ENCODE data around the gene GFPT2. TPM values are rescaled to one million over a fixed set of nuclear protein-coding genes. Genes with fewer than 3 reads are reported as not detected.

The GFPT2 gene
- total RNA-seq, 1 donor from 2014 or later: 0.62 TPM

- Mint-ChIP-seq H3K36me3 (ENCODE audit: low read depth) (no peaks in the 10 kb centered on the region), H3K4me1 (no peaks in the 10 kb centered on the region), H3K27me3 (peaks cover 2% of the 10 kb centered on the region), H3K9me3 (no peaks in the 10 kb centered on the region), H3K4me3 (no peak overlapping the region), H3K27ac (no peak overlapping the region)
- ChIA-PET POLR2A (no interaction called here), CTCF (no interaction called here)
- DNase-seq (no peak), ATAC-seq (ENCODE audit: low read depth) (no peak)
- intact Hi-C loops (cut with micrococcal nuclease): no loop called here
- TF ChIP-seq, protein P1, sequence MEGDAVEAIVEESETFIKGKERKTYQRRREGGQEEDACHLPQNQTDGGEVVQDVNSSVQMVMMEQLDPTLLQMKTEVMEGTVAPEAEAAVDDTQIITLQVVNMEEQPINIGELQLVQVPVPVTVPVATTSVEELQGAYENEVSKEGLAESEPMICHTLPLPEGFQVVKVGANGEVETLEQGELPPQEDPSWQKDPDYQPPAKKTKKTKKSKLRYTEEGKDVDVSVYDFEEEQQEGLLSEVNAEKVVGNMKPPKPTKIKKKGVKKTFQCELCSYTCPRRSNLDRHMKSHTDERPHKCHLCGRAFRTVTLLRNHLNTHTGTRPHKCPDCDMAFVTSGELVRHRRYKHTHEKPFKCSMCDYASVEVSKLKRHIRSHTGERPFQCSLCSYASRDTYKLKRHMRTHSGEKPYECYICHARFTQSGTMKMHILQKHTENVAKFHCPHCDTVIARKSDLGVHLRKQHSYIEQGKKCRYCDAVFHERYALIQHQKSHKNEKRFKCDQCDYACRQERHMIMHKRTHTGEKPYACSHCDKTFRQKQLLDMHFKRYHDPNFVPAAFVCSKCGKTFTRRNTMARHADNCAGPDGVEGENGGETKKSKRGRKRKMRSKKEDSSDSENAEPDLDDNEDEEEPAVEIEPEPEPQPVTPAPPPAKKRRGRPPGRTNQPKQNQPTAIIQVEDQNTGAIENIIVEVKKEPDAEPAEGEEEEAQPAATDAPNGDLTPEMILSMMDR (IDR thresholded peaks at IDR 0.05): no peak
Observed at GRCh38 chr5:180366326-180366725, 13.2 kb upstream of the GFPT2 start.

- no peak for ATAC-seq (ENCODE audit: low read depth)
- no peak overlapping the region for H3K4me3 Mint-ChIP-seq
- DNase-seq: no peak
- TF ChIP-seq, protein P1 (IDR thresholded peaks at IDR 0.05): no peak
- H3K9me3 Mint-ChIP-seq: no peaks in the 10 kb centered on the region
- no peak overlapping the region for H3K27ac Mint-ChIP-seq
- peaks cover 2% of the 10 kb centered on the region for H3K27me3 Mint-ChIP-seq
- ChIA-PET POLR2A (no interaction called here), CTCF (no interaction called here)
- intact Hi-C loops (cut with micrococcal nuclease): no loop called here
- H3K4me1 Mint-ChIP-seq: no peaks in the 10 kb centered on the region
- no peaks in the 10 kb centered on the region for H3K36me3 Mint-ChIP-seq (ENCODE audit: low read depth)
Observed at GRCh38 chr5:180365829-180366228, 12.7 kb upstream of the GFPT2 start.

DNA sequence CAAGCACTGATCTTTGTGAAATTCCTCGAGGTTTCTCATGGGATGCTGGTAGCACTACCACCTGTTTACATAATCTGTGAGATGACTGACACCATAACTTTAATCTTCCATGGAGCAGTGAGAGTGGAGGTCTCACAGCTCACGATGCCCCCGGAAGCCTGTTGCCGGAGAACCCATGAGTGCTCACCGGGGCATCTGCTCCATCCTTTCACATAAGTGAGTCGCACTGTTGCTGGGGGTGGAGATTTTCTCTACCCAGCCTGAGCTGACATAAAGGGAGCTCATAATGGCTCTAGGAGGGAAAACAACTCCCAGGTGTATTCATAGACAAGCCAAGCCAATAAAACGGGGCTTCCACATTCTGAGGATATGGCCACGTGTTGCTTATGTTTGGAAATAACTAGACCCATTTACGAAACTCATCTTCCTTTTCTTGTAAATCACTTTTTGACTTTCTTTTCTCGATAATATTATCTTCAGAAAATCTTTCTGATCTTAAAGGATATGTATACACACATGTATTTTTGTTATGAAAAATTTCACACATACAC is 11.2 kb upstream of the GFPT2 start:
- TF ChIP-seq, protein P1 (IDR thresholded peaks at IDR 0.05): no peak
- Mint-ChIP-seq H3K4me3 (no peak overlapping the region), H3K9me3 (no peaks in the 10 kb centered on the region), H3K36me3 (ENCODE audit: low read depth) (no peaks in the 10 kb centered on the region), H3K27me3 (no peaks in the 10 kb centered on the region), H3K4me1 (no peaks in the 10 kb centered on the region), H3K27ac (no peak overlapping the region)
- ATAC-seq (ENCODE audit: low read depth) (no peak), DNase-seq (no peak)
- ChIA-PET POLR2A (interaction anchor here (0.6 kb wide), 1 partner anchor 487 kb away, joined by 9 read pairs; no protein-coding TSS in a partner anchor), CTCF (no interaction called here)
- intact Hi-C loops (cut with micrococcal nuclease): no loop called here

GRCh38 chr5:180360078-180360957 is 7.2 kb upstream of the GFPT2 start:
- H3K9me3 Mint-ChIP-seq: no peaks in the 10 kb centered on the region
- H3K27ac Mint-ChIP-seq: no peak overlapping the region
- H3K36me3 Mint-ChIP-seq (ENCODE audit: low read depth): no peaks in the 10 kb centered on the region
- POLR2A ChIA-PET: no interaction called here
- ATAC-seq (ENCODE audit: low read depth): no peak
- H3K4me3 Mint-ChIP-seq: no peak overlapping the region
- DNase-seq: no peak
- intact Hi-C loops (cut with micrococcal nuclease): no loop called here
- TF ChIP-seq, protein P1 (IDR thresholded peaks at IDR 0.05): no peak
- H3K27me3 Mint-ChIP-seq: peaks cover 15% of the 10 kb centered on the region
- no peaks in the 10 kb centered on the region for H3K4me1 Mint-ChIP-seq
- CTCF ChIA-PET: no interaction called here

- no peak overlapping the region for H3K4me3 Mint-ChIP-seq
- H3K27me3 Mint-ChIP-seq: peaks cover 26% of the 10 kb centered on the region
- H3K36me3 Mint-ChIP-seq (ENCODE audit: low read depth): no peaks in the 10 kb centered on the region
- ChIA-PET CTCF (no interaction called here), POLR2A (no interaction called here)
- TF ChIP-seq, protein P1 (IDR thresholded peaks at IDR 0.05): no peak
- peaks cover 6% of the 10 kb centered on the region for H3K4me1 Mint-ChIP-seq
- DNase-seq: no peak
- H3K9me3 Mint-ChIP-seq: no peaks in the 10 kb centered on the region
- intact Hi-C loops (cut with micrococcal nuclease): loop anchor here (10.0 kb wide), 1 partner anchor 136 kb away; the partner anchor contains the start of gene CNOT6
- no peak for ATAC-seq (ENCODE audit: low read depth)
- H3K27ac Mint-ChIP-seq: no peak overlapping the region
Observed at GRCh38 chr5:180358694-180359093, 5.6 kb upstream of the GFPT2 start.

Data from activated B cell treated with CpG ODN at 0.5 μM for 24 hours (primary cell).